ENCODE data around the gene SRSF7.
"Not testable (repeated sequence)": the region's sequence is repeated elsewhere in the genome, so short reads cannot be mapped to it uniquely, and the experiment has no call there.

The SRSF7 gene

DNA sequence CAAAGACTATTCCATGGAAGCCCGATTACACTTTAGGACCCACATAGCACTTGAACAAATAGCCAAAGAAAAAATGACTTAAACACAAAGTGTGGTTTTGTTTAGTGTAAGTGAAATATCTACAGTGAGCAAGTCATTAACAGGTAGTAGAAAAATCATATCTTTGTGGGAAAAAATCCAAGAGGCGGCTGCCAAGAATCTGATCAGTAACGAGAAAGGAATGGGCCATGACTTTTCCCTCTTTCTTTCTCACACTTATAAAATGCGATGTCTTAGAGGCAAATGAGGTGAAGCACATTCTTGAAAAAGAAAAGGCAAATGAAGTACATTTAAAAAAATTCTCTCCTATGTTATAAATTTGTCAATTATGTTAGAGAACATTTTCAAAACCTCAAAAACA lies 14.0 kb upstream of the SRSF7 start:
- Histone ChIP-seq H3K9me2 (replicated peaks; ENCODE audit: control insufficient read depth, low read length) (no peaks in the 10 kb centered on the region), H3F3A (ENCODE audit: control insufficient read depth, insufficient read depth) (no peaks in the 10 kb centered on the region), H3K36me3 (ENCODE audit: control insufficient read depth, low read length) (no peaks in the 10 kb centered on the region), H3K27ac (ENCODE audit: low read depth, low read length) (no peak overlapping the region), H3K4me3 (ENCODE audit: low read length) (no peak overlapping the region), H3K79me2 (ENCODE audit: control insufficient read depth, low read length) (no peaks in the 10 kb centered on the region), H3K4me2 (ENCODE audit: low read length) (no peak overlapping the region), H3K9me3 (ENCODE audit: control insufficient read depth, insufficient read depth, low read length) (no peaks in the 10 kb centered on the region), H4K20me1 (ENCODE audit: control insufficient read depth, insufficient read depth, low read depth, low read length) (no peaks in the 10 kb centered on the region), H3K4me1 (ENCODE audit: control insufficient read depth, low read length) (peaks cover 5% of the 10 kb centered on the region; the same call in 1 of the 2 replicates), H3K27me3 (ENCODE audit: control insufficient read depth, low read length) (no peaks in the 10 kb centered on the region)
- TF ChIP-seq, protein P1, sequence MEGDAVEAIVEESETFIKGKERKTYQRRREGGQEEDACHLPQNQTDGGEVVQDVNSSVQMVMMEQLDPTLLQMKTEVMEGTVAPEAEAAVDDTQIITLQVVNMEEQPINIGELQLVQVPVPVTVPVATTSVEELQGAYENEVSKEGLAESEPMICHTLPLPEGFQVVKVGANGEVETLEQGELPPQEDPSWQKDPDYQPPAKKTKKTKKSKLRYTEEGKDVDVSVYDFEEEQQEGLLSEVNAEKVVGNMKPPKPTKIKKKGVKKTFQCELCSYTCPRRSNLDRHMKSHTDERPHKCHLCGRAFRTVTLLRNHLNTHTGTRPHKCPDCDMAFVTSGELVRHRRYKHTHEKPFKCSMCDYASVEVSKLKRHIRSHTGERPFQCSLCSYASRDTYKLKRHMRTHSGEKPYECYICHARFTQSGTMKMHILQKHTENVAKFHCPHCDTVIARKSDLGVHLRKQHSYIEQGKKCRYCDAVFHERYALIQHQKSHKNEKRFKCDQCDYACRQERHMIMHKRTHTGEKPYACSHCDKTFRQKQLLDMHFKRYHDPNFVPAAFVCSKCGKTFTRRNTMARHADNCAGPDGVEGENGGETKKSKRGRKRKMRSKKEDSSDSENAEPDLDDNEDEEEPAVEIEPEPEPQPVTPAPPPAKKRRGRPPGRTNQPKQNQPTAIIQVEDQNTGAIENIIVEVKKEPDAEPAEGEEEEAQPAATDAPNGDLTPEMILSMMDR (IDR thresholded peaks at IDR 0.05; ENCODE audit: low read depth, low read length, poor library complexity, severe bottlenecking), result no peak
- TF ChIP-seq EZH2phosphoT487 (IDR thresholded peaks at IDR 0.05; ENCODE audit: borderline replicate concordance, low read length), result no peak

DNA sequence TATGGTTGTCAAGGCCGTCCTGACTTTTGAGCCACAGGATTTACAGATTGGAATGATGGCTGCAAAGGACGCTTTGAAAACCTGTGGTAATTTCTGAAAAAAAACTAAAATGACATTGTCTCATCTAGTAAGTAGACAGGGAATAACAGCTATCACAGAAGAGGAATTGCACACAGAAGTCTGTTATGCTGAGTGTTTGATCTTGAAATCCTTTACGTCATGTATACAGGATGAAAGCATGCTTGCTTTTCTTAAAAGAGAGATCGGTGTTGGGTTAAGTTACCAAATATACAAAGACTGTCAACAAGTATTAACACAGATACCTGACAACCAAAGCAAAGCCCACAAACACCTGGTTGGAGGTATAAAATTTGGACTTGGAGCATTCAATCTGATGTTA lies 12.6 kb upstream of the SRSF7 start:
- H3K79me2 ChIP-seq (ENCODE audit: control insufficient read depth, low read length), result no peaks in the 10 kb centered on the region
- no peak overlapping the region for H3K4me3 ChIP-seq (ENCODE audit: low read length)
- H3K4me1 ChIP-seq (ENCODE audit: control insufficient read depth, low read length), result peaks cover 5% of the 10 kb centered on the region; the same call in 1 of the 2 replicates
- no peaks in the 10 kb centered on the region for H3K9me3 ChIP-seq (ENCODE audit: control insufficient read depth, insufficient read depth, low read length)
- H3F3A ChIP-seq (ENCODE audit: control insufficient read depth, insufficient read depth), result no peaks in the 10 kb centered on the region
- H3K27ac ChIP-seq (ENCODE audit: low read depth, low read length), result no peak overlapping the region
- no peak for TF ChIP-seq EZH2phosphoT487 (IDR thresholded peaks at IDR 0.05; ENCODE audit: borderline replicate concordance, low read length)
- TF ChIP-seq, protein P1 (IDR thresholded peaks at IDR 0.05; ENCODE audit: low read depth, low read length, poor library complexity, severe bottlenecking), result no peak
- no peak overlapping the region for H3K4me2 ChIP-seq (ENCODE audit: low read length)
- no peaks in the 10 kb centered on the region for H3K36me3 ChIP-seq (ENCODE audit: control insufficient read depth, low read length)
- no peaks in the 10 kb centered on the region for H3K9me2 ChIP-seq (replicated peaks; ENCODE audit: control insufficient read depth, low read length)
- no peaks in the 10 kb centered on the region for H3K27me3 ChIP-seq (ENCODE audit: control insufficient read depth, low read length)
- H4K20me1 ChIP-seq (ENCODE audit: control insufficient read depth, insufficient read depth, low read depth, low read length), result no peaks in the 10 kb centered on the region

GRCh38 chr2:38763228-38763627 lies 12.1 kb upstream of the SRSF7 start:
- H3K27ac ChIP-seq (ENCODE audit: low read depth, low read length), result no peak overlapping the region
- TF ChIP-seq EZH2phosphoT487 (IDR thresholded peaks at IDR 0.05; ENCODE audit: borderline replicate concordance, low read length), result no peak
- TF ChIP-seq, protein P1 (IDR thresholded peaks at IDR 0.05; ENCODE audit: low read depth, low read length, poor library complexity, severe bottlenecking), result no peak
- no peaks in the 10 kb centered on the region for H3K36me3 ChIP-seq (ENCODE audit: control insufficient read depth, low read length)
- no peaks in the 10 kb centered on the region for H3F3A ChIP-seq (ENCODE audit: control insufficient read depth, insufficient read depth)
- H3K4me2 ChIP-seq (ENCODE audit: low read length), result no peak overlapping the region
- H3K79me2 ChIP-seq (ENCODE audit: control insufficient read depth, low read length), result no peaks in the 10 kb centered on the region
- peaks cover 5% of the 10 kb centered on the region; the same call in 1 of the 2 replicates for H3K4me1 ChIP-seq (ENCODE audit: control insufficient read depth, low read length)
- no peaks in the 10 kb centered on the region for H3K9me2 ChIP-seq (replicated peaks; ENCODE audit: control insufficient read depth, low read length)
- H4K20me1 ChIP-seq (ENCODE audit: control insufficient read depth, insufficient read depth, low read depth, low read length), result no peaks in the 10 kb centered on the region
- no peaks in the 10 kb centered on the region for H3K27me3 ChIP-seq (ENCODE audit: control insufficient read depth, low read length)
- H3K4me3 ChIP-seq (ENCODE audit: low read length), result no peak overlapping the region
- no peaks in the 10 kb centered on the region for H3K9me3 ChIP-seq (ENCODE audit: control insufficient read depth, insufficient read depth, low read length)

DNA sequence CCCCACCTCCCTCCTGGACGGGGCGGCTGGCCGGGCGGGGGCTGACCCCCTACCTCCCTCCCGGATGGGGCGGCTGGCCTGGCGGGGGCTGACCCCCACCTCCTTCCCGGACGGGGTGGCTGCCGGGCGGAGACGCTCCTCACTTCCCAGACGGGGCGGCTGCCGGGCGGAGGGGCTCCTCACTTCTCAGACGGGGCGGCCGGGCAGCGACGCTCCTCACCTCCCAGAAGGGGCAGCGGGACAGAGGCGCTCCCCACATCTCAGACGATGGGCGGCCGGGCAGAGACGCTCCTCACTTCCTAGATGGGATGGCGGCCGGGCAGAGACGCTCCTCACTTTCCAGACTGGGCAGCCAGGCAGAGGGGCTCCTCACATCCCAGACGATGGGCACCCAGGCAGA lies 4.7 kb upstream of the SRSF7 start:
- H3F3A ChIP-seq (ENCODE audit: control insufficient read depth, insufficient read depth); H3K36me3 ChIP-seq (ENCODE audit: control insufficient read depth, low read length); H3K27me3 ChIP-seq (ENCODE audit: control insufficient read depth, low read length); H3K4me2 ChIP-seq (ENCODE audit: low read length); H3K4me3 ChIP-seq (ENCODE audit: low read length); H3K27ac ChIP-seq (ENCODE audit: low read depth, low read length); H3K9me3 ChIP-seq (ENCODE audit: control insufficient read depth, insufficient read depth, low read length); H4K20me1 ChIP-seq (ENCODE audit: control insufficient read depth, insufficient read depth, low read depth, low read length); H3K9me2 ChIP-seq (replicated peaks; ENCODE audit: control insufficient read depth, low read length): not testable (repeated sequence)
- Histone ChIP-seq H3K4me1 (ENCODE audit: control insufficient read depth, low read length) (peaks cover 20% of the 10 kb centered on the region), H3K79me2 (ENCODE audit: control insufficient read depth, low read length) (peaks cover 11% of the 10 kb centered on the region)

Data from DOHH2 (cell line).